GM19240 (cell line): ENCODE measurements around the gene CHD1L.
"Not testable (repeated sequence)": the region's sequence is repeated elsewhere in the genome, so short reads cannot be mapped to it uniquely, and the experiment has no call there.

Experiments
- DNase-seq: peaks from one replicate; pipeline ENCODE4 v3.0.0; 2011; ENCODE audit warnings: low spot score; ENCODE audit not compliant: insufficient read length

The CHD1L gene

GRCh38 chr1:147231032-147231431 is 11.5 kb upstream of the CHD1L start:
- not testable (repeated sequence) for DNase-seq

- not testable (repeated sequence) for DNase-seq
These were observed 8.6 kb upstream of the CHD1L start for GRCh38 chr1:147233903-147234302.

- no peak for DNase-seq
These were observed 6.7 kb upstream of the CHD1L start for GRCh38 chr1:147235822-147236221.

GRCh38 chr1:147236448-147236847 is 6.0 kb upstream of the CHD1L start:
- no peak for DNase-seq

GRCh38 chr1:147236959-147237791 is 5.3 kb upstream of the CHD1L start:
- DNase-seq: no peak

GRCh38 chr1:147238053-147238902 is 4.2 kb upstream of the CHD1L start:
- no peak for DNase-seq

GRCh38 chr1:147238925-147239820 is 3.3 kb upstream of the CHD1L start:
- no peak for DNase-seq

- DNase-seq: not testable (repeated sequence)
These were observed 2.3 kb upstream of the CHD1L start for GRCh38 chr1:147240131-147240721.

- DNase-seq: no peak
These were observed 493 bp upstream of the CHD1L start for GRCh38 chr1:147241934-147242448.

GRCh38 chr1:147243228-147243685 is 773 bp downstream of the CHD1L start:
- no peak for DNase-seq

GRCh38 chr1:147243841-147244240 is 1.4 kb downstream of the CHD1L start:
- no peak for DNase-seq

GRCh38 chr1:147245129-147245528 is 2.6 kb downstream of the CHD1L start:
- DNase-seq: no peak

GRCh38 chr1:147245586-147246021 is 3.1 kb downstream of the CHD1L start:
- DNase-seq: no peak

- no peak for DNase-seq
These were observed 3.7 kb downstream of the CHD1L start for GRCh38 chr1:147246044-147246690.

- no peak for DNase-seq
These were observed 4.6 kb downstream of the CHD1L start for GRCh38 chr1:147246910-147247655.

GRCh38 chr1:147247656-147248238 is 5.3 kb downstream of the CHD1L start:
- DNase-seq: no peak

- DNase-seq: no peak
These were observed 10.1 kb downstream of the CHD1L start for GRCh38 chr1:147252540-147252939.

- DNase-seq: no peak
These were observed 18.5 kb downstream of the CHD1L start for GRCh38 chr1:147260956-147261355.
